GM20000 (cell line): ENCODE results near the gene LZIC.

ENCODE experiments used
- DNase-seq: peaks from one replicate; pipeline ENCODE4 v3.0.0; 2012; ENCODE audit warnings: low spot score
- CTCF ChIP-seq: IDR thresholded peaks from 2 replicates; pipeline ENCODE4 v1.5.1; 2012; ENCODE audit warnings: mild to moderate bottlenecking, control low read depth; ENCODE audit errors: extremely low read depth, missing control alignments

Gene LZIC

GRCh38 chr1:9942939-9943788, at the start of gene LZIC, which contains the start of gene NMNAT1:
TSS of gene LZIC (minus strand) at chr1:9943391. CDS start at chr1:9936619, 6,772 bp downstream.
TSS of gene NMNAT1 (plus strand) at chr1:9943475. CDS start at chr1:9972074, 28,599 bp downstream.
- TF ChIP-seq CTCF: no peak
- peak; percentile 90 for DNase-seq

DNA sequence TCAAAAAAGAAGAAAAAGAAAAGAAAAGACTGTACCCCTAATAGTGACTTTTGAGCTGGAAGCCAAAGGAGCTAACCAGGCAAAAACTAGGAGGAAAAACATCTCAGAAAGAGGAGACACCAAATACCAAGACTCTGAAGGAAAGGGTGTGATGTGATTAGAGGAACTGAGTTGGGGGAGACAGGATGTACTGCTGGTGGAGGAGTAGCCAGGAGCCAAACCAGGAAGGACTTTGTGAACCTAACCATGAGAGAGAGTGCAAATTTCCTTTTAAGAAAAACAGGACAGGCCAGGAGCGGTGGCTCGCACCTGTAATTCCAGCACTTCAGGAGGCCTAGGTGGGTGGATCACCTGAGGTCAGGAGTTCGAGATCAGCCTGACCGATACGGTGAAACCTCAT, 49.7 kb upstream of the LZIC start:
- DNase-seq: no peak
- no peak for TF ChIP-seq CTCF

DNA sequence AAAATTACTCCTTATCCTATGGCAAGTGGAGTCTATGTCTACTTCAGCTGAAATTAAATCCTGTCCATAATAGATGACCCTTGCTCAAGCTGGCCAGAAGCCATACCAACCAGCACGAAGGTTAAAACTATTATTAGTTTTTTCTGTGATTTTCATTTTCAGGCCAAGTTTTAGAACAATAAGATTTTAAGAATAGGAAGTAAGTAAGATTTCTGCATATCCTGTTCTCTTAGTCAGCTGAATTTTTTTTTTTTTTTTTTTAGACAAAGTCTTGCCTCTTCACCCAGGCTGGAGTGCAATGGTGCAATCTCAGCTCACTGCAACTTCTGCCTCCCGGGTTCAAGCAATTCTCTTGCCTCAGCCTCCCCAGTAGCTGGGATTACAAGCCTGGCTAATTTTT, 47.8 kb upstream of the LZIC start:
- no peak for TF ChIP-seq CTCF
- no peak for DNase-seq

GRCh38 chr1:9989773-9990172, 46.6 kb upstream of the LZIC start:
- TF ChIP-seq CTCF: no peak
- DNase-seq: no peak

GRCh38 chr1:9985001-9985400, 41.8 kb upstream of the LZIC start:
- DNase-seq: no peak
- no peak for TF ChIP-seq CTCF

- TF ChIP-seq CTCF: no peak
- DNase-seq: no peak
These were observed 41.1 kb upstream of the LZIC start for GRCh38 chr1:9984253-9984652.

DNA sequence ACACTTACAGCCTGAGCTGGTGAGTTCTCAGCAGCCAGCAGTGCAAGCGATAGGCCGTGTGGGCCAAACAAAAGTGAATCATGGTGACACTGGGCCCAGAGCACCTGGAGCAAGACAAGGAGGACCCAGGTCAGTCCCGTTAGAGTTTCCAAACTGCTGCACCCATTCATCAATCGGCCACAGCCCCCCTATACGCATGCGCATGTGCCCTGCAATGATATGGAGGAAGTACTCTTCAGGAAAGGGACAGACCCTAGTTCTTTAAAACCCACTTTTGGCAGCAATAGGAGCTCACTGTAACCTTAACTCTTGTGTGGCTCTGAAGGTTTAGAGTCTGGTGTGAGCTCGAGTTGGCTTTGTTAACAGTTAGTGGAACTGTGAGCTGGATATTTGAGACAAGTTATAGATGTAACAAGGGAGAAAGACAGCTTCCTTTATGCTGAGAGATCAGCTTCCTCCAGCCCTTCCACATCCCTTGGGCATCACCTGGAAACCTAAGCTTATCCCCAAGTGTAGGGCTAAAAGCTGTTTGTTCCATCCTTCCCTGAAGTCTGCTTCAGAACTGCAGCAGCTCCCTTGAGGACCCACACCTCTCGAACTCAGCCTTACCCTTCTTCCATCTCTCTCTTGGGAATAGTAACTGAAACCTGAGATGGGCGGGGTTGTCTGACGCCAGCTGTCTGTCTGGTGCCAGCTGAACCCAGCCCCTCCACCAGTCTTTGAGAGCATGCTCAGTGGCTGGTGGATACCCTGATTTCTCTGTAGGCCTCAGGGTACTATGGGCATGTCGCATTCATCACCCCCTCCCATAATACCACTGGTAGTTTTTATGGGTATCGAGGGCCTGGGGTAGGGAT, 17.7 kb upstream of the LZIC start:
- no peak for TF ChIP-seq CTCF
- peak; percentile 45 for DNase-seq
